Epithelial cell of proximal tubule (primary cell): ENCODE results near the gene MAST3. TPM values are rescaled to one million over a fixed set of nuclear protein-coding genes. Genes with fewer than 3 reads are reported as not detected.

ENCODE experiments used
- DNase-seq: peaks from one replicate; pipeline ENCODE4 v3.0.0-alpha.2; 2011; ENCODE audit warnings: low read depth
- H3K4me3 ChIP-seq: 2 replicates; pipeline ENCODE4 v1.5.1; 2011; ENCODE audit warnings: low read depth, mild to moderate bottlenecking, low read length
- total RNA-seq: library from RNA; depleted of rRNA; stranded (reverse); fragments of >200 nt; gene quantifications from 2 replicates; pipeline ENCODE4 v1.2.3, GENCODE V29; 2015
- TF ChIP-seq, protein P1 (sequence below): conservative IDR thresholded peaks from 2 replicates; pipeline ENCODE4 v1.5.1; 2012; ENCODE audit warnings: low read depth, mild to moderate bottlenecking, low read length

MAST3 gene
- total RNA-seq, 1 donor from 2014 or later, result 3.5 TPM

- no peak overlapping the region for H3K4me3 ChIP-seq
- TF ChIP-seq, protein P1, sequence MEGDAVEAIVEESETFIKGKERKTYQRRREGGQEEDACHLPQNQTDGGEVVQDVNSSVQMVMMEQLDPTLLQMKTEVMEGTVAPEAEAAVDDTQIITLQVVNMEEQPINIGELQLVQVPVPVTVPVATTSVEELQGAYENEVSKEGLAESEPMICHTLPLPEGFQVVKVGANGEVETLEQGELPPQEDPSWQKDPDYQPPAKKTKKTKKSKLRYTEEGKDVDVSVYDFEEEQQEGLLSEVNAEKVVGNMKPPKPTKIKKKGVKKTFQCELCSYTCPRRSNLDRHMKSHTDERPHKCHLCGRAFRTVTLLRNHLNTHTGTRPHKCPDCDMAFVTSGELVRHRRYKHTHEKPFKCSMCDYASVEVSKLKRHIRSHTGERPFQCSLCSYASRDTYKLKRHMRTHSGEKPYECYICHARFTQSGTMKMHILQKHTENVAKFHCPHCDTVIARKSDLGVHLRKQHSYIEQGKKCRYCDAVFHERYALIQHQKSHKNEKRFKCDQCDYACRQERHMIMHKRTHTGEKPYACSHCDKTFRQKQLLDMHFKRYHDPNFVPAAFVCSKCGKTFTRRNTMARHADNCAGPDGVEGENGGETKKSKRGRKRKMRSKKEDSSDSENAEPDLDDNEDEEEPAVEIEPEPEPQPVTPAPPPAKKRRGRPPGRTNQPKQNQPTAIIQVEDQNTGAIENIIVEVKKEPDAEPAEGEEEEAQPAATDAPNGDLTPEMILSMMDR, result no peak
- no peak for DNase-seq
Observed at GRCh38 chr19:18093439-18094161, 4.0 kb upstream of the MAST3 start.

DNA sequence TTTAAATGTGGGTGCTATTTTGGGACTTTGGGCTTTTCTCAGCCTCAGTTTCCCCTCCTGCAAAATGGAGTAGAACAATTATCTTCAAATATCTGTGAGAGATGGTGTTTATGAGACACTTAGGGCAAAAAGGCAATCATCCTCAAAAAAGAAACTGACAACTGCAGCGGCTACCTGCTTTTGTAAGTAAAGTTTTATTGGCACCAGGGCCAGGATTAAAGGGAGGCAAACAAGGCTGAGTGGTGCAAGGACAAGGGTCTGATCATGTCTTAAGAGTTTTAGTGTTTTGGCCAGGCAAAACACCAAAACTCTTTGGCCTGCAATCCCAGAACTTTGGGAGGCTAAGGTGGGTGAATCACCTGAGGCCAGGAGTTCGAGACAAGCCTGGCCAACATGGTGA is 1.3 kb upstream of the MAST3 start:
- no peak overlapping the region for H3K4me3 ChIP-seq
- DNase-seq, result no peak
- TF ChIP-seq, protein P1, result no peak

GRCh38 chr19:18097993-18098890 is 664 bp downstream of the MAST3 start:
- TF ChIP-seq, protein P1, result no peak
- H3K4me3 ChIP-seq, result peak overlapping the region; percentile 63
- DNase-seq, result no peak

DNA sequence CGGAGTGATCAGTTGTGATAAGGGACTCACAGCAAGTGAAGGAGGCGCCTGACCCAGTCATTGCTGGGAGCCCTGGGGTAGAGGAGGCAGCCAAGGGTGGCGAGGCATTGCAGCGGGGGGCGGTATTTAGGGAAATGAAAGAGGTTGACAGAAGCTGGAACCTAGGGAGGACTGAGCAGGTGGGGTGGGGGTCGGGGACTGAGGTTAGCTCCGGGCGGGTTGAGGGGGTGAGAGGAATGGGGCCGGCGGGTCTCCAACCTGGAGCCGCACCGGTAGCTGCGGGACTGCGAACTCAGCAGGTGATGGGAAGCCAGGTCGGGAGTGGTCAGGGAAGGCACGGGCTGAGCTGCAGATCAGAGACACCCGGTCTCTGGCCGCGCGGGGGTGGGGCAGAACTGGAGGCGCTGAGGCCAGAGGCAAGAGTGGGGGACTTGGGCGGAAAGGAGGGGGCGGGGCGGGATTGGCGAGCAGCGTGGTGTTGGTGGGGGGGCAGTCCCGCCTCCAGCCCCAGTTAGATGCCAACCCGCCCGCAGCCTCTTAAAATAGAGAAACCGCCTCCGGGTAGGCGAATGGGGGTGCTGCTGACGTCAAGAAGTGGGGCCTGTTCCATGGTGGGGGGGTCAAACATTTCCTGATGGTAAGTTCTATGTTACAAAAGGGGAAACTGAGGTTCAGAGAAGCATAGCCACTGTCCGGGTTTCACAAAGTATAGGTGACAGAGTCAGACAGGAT is 1.5 kb downstream of the MAST3 start:
- TF ChIP-seq, protein P1, result no peak
- no peak for DNase-seq
- H3K4me3 ChIP-seq, result peak overlapping the region; percentile 63

- H3K4me3 ChIP-seq, result no peak overlapping the region
- TF ChIP-seq, protein P1, result no peak
- no peak for DNase-seq
Observed at GRCh38 chr19:18099623-18099995, 2.0 kb downstream of the MAST3 start.

GRCh38 chr19:18100710-18101109 is 3.1 kb downstream of the MAST3 start:
- H3K4me3 ChIP-seq, result no peak overlapping the region
- no peak for DNase-seq
- TF ChIP-seq, protein P1, result no peak
